HG02840 (cell line): ENCODE data around the gene ZCCHC17.

Source experiments
- ATAC-seq: cut with Tn5 transposase; IDR thresholded peaks from one replicate; pipeline ENCODE4 v1.9.1; 2021; ENCODE audit warnings: mild to moderate bottlenecking, moderate library complexity, moderate number of reproducible peaks; ENCODE audit not compliant: unreplicated experiment, low FRiP score

ZCCHC17 gene

GRCh38 chr1:31389616-31390015 is 92.8 kb downstream of the ZCCHC17 start:
- no peak for ATAC-seq

- ATAC-seq, result no peak
Measured at GRCh38 chr1:31390071-31390470, 93.2 kb downstream of the ZCCHC17 start.

DNA sequence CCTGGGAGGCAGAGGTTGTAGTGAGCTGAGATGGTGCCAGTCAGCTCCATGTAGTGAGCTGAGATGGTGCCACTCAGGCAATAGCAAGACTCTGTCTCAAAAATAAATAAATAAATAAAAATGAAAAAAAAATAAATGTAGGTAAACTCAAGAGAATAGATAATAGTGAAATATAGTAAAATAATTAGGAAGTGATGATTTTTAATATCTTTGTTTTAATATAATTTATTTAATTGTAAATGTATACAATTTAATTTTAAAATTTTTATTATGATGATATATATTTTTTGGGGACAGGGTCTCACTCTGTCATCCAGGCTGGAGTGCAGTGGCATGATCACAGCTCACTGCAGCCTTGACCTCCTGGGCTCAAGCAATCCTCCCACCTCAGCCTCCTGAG is 96.6 kb downstream of the ZCCHC17 start:
- ATAC-seq, result no peak

- no peak for ATAC-seq
Measured at GRCh38 chr1:31394584-31395193, 97.9 kb downstream of the ZCCHC17 start.

DNA sequence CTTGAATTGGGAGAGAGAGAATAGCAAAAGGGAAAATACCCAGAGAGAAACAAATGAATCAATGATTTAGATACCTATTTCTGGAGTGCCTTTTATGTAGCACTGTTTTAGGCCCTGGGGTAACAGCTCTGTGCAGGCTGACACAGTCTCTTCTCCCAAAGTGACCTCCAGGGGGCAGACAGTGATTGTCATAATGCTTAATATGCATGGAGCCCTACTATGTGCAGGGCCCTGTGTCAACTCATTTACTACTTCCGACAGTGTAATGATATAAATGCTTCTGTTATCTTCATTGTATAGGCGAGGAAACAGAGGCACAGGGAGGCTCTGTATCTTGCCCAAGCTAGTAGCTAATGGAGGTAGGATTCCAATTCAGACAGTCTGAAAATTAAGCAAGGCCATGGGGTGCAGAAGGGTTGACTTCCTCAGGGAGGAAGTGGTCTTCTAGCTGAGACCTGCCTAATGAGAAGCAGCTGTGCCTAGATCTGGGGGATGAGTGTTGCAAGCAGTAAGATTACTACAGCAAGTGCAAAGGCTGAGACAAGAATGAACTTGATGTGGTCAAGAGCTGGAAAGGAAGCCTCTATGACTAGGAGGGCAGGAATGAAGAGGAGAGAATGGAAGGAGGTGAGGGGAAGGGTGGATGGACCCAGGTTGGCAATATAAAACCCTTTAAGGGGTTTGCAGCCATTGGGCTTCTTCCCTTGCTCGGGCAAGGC is 100.0 kb downstream of the ZCCHC17 start:
- ATAC-seq, result no peak

DNA sequence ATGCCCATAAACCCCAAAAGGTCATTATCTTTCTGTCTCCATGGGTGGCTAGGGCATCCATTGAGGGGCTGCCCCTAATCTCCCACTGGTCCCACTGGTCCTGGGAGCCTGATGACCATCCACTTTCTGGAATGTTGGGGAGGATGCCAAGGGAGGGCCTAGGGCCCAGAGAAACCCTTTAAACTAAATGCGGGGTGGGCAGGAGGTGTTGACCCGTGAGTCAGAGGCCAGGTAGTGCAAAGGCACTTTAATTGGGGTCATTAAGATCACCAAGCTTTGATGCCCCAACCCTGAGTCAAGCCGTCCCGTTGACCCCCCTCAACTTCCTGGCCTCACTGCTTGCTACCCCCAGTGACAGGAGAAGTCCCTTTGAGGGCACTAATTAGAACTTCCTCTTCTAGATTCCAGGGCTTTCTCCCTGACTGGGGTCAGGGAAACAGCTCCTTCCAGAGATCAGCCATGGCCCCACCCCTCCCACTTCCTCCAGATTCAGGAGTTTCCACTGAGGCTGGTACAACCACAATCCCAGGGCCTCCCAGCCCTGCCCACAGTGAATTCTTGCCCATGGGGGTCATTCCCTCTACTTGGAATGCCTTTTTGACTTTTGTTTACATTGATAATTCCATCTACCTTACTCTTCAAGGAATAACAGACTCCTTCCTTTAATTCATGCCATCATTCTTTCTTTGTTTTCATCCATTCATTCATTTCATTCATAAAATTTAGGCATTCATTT is 100.7 kb downstream of the ZCCHC17 start:
- no peak for ATAC-seq

DNA sequence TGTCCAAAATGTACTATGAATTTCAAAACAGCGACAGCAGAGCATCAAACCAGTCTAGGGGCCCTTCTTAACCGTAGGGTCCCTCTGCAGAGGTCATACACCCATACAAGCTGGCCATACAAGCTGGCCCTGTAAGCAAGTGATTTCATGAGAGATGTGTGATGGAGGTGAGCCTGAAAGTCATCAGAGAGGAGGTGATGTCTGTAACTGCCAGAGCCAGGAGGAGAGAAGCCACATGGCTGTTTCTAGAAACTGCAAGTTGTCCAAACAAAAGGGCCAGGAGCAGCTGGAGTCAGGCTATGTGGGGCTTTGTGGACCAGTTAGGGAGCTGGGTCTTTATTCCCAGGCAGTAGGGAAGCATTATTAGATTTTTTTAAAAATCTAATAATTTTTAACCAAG is 101.4 kb downstream of the ZCCHC17 start:
- ATAC-seq, result no peak

DNA sequence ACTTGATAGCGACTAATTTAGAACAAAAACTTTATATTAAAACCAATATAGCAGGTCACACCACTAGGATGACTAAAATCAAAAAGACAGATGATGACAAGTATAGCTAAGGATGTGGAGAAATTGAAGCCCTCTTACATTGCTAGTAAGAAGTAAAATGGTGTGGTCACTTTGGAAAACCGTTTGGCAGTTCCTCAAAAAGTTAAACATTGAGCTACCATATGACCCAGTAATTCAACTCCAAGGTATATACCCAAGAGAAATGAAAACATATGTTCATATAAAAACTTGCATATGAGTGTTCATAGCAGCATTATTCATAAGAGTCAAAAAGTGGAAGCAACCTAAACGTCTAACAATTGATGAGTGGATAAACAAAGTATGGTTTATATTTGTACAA is 103.1 kb downstream of the ZCCHC17 start:
- ATAC-seq, result no peak

GRCh38 chr1:31400393-31400792 is 103.6 kb downstream of the ZCCHC17 start:
- ATAC-seq, result no peak

DNA sequence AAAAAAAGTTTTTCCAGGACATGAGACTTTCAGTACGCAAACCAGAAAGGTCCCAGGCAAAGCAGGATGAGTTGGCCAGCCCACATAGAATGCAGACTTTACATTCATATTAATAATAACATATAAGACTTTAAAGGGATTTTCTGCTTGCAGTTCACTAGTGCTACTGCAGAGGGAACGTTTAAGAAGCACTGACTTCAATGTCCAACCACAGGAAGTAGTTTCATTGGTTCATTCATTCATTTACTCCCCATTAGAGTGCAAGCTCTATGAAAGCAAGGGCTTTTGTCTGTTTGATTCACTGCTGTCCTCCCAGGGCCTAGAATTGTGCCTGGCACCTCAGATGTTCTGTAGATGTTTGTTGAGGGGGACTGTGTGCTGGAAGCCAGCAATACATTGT is 104.4 kb downstream of the ZCCHC17 start:
- no peak for ATAC-seq

DNA sequence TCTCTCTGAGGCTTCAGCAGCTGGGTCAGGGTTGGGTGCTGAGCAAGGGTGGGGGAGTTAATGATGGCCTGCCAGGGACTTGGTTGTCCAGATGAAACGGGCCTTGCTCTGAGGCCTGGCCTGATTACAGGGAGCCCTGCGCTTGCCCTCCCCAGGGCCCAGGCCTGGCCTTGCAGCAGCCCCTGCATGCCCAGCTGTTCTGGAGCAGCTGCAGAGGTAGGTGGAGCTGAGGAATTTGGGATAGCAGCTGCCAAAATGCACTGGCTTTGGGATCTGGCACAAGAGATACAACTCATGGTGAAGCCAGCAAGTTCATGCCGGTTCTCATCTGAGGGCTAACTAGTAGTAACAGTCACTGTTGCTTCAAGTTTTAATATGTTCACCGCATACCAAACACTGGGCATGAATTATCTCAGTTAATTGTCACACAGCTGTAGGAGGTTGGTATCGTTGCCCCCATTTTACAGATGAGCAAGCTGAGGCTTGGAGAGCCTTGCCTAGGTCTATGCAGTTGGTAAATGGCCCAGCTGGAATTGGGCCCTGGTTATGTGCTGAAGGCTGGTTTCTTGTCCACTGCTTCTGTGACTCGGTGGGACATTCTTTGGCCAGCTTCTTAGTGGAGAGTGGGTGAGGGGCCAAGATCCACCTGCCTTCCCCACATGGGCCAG is 108.9 kb downstream of the ZCCHC17 start:
- ATAC-seq, result no peak

DNA sequence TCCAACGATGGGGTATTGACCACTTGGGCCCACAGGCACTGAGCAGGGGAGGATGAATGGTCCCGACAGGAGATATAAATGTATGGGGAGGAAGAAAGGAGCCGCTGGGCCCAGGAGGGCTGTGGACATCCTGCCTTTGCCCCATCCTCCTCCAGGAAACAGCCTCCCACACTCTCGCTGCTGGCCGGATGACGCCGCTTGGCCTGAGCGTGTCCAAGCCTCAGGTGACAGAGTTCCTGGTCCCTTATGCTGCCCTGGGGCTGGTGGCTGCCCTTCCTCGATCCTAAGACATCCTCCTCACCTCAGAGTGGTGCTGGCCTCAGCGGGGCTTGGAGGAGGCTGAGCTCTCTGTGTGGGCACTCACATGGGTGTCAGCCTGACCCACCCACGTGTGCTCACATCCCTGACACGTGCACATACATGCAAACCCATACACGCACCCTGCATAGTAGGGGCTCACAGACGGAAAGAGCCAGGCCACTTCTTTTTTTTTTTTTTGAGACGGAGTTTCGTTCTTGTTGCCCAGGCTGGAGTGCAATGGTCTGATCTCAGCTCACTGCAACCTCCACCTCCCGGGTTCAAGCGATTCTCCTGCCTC is 110.3 kb downstream of the ZCCHC17 start:
- ATAC-seq, result no peak

- ATAC-seq, result no peak
Measured at GRCh38 chr1:31408788-31409318, 112.0 kb downstream of the ZCCHC17 start.

- no peak for ATAC-seq
Measured at GRCh38 chr1:31409946-31410858, 113.4 kb downstream of the ZCCHC17 start.

DNA sequence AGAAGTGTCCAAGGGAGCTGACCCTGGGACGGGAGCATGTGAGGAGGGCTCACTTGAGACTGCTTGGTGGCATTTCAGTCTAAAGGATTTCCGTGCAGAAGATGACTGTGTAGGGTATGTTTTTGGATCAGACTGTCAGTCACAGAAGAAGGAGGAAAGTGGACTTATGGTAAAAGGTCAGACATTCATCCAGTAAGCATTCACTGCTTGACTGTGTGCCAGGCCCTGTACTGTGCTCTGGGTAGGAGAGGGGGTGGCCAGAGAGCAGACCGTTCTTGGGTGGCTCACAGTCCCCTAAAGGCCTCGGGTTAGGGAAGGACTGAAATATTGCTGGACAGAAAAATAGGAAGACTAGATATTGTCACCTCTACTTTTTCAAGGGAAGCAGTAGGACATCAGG is 114.0 kb downstream of the ZCCHC17 start:
- no peak for ATAC-seq

DNA sequence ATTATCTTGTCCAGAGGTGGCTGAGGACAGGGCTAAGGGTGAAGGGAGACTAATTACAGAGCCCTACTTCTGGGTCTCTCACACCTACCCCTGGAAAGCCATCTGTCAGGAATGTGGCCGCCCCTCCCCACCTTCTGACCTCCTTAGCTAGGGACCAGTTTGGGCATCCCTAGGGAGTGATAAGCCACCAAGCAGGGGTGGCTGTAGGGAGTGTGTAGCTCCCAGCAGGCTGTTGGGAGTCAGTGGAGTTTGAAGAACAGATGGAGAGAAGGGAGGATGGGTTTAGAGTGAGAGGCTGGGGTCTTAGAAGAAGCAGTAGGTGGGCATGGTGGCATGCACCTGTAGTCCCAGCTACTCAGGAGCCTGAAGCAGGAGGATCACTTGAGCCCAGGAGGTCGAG is 115.4 kb downstream of the ZCCHC17 start:
- ATAC-seq, result no peak

DNA sequence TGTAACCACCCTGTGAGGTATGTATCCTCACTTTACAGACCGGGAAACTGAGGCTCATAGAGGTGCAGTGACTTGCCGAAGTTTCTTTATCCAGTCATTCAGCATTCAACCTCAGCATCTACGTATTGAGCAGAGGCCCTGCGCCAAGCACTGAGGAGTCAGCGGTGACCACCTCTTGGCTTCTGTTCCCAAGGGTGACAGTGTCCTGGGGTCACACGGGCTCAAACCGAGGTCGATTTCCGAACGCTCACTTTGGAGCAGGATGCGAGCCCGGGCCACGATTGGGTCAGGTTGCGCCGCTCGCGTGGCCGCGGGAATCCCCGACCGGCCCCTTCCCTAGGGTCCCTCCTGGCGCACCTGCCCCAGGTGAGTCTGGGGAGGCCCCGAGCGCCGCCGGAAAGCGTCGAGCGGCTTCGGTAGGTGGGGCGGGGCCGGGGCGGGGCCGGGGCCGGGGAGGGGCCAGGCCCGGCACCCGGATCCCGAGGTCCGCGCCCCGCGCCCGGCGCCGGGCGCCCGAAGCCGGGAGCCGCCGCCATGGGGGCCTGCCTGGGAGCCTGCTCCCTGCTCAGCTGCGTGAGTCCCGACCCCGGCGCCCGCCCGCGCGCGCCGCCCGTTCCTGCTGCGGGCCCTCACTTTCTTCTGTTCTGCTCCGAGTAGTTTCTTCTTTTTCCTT is 116.0 kb downstream of the ZCCHC17 start, which contains the start of gene SERINC2:
SERINC2 (plus strand) TSS at position 482 of the 673 bp plus-strand sequence; CDS start at position 535, 53 bp downstream.
- no peak for ATAC-seq

- ATAC-seq, result no peak
Measured at GRCh38 chr1:31413405-31414001, 116.7 kb downstream of the ZCCHC17 start.
